ENCODE data around the gene FAM209A. TPM values are rescaled to one million over a fixed set of nuclear protein-coding genes. Genes with fewer than 3 reads are reported as not detected.

Gene FAM209A
- polyA plus RNA-seq, 2 of the 4 experiments (the other 2 are of a cell fraction) = 0.22 to 0.32 TPM

DNA sequence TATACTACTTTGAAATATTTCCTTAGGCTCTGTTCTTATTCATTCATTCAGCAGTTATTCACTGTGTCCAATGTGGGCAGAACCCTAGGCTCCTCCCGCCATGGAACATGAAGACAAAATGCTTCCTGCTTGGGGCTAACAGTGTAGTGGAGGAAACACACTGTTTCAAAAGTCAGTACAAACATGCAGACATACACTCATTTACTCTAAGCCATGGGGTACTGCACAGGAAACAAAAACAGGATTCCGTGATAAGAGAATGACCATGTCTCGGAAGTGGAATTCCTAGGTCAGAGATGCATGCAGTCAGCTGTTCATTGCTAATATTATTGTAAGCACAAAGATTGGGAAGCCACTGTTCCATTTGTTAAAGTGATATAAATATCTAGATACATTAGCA lies 18.4 kb upstream of the FAM209A start (continued):
- TF ChIP-seq ZC3H11A (IDR thresholded peaks at IDR 0.05) (no peak), NFE2L2 (conservative IDR thresholded peaks at IDR 0.05; ENCODE audit: low read length) (no peak), ZFP36 (IDR thresholded peaks at IDR 0.05; ENCODE audit: borderline replicate concordance, partially characterized antibody) (no peak)
- TF ChIP-seq, protein P1, sequence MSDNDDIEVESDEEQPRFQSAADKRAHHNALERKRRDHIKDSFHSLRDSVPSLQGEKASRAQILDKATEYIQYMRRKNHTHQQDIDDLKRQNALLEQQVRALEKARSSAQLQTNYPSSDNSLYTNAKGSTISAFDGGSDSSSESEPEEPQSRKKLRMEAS (IDR thresholded peaks at IDR 0.05) = no peak
- TF ChIP-seq, protein P2, sequence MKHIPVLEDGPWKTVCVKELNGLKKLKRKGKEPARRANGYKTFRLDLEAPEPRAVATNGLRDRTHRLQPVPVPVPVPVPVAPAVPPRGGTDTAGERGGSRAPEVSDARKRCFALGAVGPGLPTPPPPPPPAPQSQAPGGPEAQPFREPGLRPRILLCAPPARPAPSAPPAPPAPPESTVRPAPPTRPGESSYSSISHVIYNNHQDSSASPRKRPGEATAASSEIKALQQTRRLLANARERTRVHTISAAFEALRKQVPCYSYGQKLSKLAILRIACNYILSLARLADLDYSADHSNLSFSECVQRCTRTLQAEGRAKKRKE (CRISPR knock-in tag; IDR thresholded peaks at IDR 0.05; ENCODE audit: low read depth) = no peak

DNA sequence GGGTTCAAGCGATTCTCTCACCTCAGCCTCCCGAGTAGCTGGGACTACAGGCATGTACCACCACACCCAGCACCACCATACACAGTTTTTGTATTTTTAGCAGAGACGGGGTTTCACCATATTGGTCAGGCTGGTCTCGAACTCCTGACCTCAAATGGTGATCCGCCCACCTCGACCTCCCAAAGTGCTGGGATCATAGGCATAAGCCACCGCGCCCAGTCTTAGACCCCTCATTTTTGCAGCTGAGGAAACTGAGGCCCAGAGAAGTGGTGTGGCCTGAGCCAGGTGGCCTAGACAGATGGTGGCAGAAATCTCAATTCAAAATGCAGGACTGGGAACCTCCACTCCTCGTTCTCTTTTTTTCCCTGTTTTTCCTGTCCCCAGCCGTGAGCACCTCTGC lies 12.6 kb upstream of the FAM209A start:
- TF ChIP-seq EHMT2 (IDR thresholded peaks at IDR 0.05; ENCODE audit: low read depth) (no peak), KDM1A (IDR thresholded peaks at IDR 0.05; ENCODE audit: low read depth) (no peak), RFX5 (IDR thresholded peaks at IDR 0.05) (no peak), JUN (IDR thresholded peaks at IDR 0.05) (no peak), EHF (CRISPR knock-in tag; IDR thresholded peaks at IDR 0.05) (no peak), ZFP36 (IDR thresholded peaks at IDR 0.05; ENCODE audit: borderline replicate concordance, partially characterized antibody) (no peak), SMC3 (IDR thresholded peaks at IDR 0.05) (no peak), JUNB (IDR thresholded peaks at IDR 0.05) (no peak), CHD2 (IDR thresholded peaks at IDR 0.05; ENCODE audit: low read length, partially characterized antibody) (no peak), POLR2A (IDR thresholded peaks at IDR 0.05; ENCODE audit: low read length) (no peak), HOXB5 (CRISPR knock-in tag; IDR thresholded peaks at IDR 0.05) (no peak)
- TF ChIP-seq, protein P3, sequence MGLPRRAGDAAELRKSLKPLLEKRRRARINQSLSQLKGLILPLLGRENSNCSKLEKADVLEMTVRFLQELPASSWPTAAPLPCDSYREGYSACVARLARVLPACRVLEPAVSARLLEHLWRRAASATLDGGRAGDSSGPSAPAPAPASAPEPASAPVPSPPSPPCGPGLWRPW (IDR thresholded peaks at IDR 0.05) = no peak
- TF ChIP-seq, protein P1 (IDR thresholded peaks at IDR 0.05) = no peak
- TF ChIP-seq, protein P4, sequence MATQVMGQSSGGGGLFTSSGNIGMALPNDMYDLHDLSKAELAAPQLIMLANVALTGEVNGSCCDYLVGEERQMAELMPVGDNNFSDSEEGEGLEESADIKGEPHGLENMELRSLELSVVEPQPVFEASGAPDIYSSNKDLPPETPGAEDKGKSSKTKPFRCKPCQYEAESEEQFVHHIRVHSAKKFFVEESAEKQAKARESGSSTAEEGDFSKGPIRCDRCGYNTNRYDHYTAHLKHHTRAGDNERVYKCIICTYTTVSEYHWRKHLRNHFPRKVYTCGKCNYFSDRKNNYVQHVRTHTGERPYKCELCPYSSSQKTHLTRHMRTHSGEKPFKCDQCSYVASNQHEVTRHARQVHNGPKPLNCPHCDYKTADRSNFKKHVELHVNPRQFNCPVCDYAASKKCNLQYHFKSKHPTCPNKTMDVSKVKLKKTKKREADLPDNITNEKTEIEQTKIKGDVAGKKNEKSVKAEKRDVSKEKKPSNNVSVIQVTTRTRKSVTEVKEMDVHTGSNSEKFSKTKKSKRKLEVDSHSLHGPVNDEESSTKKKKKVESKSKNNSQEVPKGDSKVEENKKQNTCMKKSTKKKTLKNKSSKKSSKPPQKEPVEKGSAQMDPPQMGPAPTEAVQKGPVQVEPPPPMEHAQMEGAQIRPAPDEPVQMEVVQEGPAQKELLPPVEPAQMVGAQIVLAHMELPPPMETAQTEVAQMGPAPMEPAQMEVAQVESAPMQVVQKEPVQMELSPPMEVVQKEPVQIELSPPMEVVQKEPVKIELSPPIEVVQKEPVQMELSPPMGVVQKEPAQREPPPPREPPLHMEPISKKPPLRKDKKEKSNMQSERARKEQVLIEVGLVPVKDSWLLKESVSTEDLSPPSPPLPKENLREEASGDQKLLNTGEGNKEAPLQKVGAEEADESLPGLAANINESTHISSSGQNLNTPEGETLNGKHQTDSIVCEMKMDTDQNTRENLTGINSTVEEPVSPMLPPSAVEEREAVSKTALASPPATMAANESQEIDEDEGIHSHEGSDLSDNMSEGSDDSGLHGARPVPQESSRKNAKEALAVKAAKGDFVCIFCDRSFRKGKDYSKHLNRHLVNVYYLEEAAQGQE (IDR thresholded peaks at IDR 0.05) = no peak
- POLR2A ChIA-PET = no interaction called here
- Histone ChIP-seq H3K4me3 (no peak overlapping the region), H3K4me2 (no peak overlapping the region), H3K9me3 (no peaks in the 10 kb centered on the region), H3K4me1 (no peaks in the 10 kb centered on the region), H3K27ac (no peak overlapping the region)
- ATAC-seq (no peak), DNase-seq (ENCODE audit: low read depth in 1 of 2, low spot score in 1 of 2) (no peak), FAIRE-seq (no peak)
- CTCF ChIA-PET = interaction anchor here (1.0 kb wide), 1 partner anchor 83 kb away, joined by 3 read pairs; no protein-coding TSS in a partner anchor
- WGBS (ENCODE audit: missing lambda C conversion rate) = 95% methylated on average over 10 of the region's 10 CpGs

DNA sequence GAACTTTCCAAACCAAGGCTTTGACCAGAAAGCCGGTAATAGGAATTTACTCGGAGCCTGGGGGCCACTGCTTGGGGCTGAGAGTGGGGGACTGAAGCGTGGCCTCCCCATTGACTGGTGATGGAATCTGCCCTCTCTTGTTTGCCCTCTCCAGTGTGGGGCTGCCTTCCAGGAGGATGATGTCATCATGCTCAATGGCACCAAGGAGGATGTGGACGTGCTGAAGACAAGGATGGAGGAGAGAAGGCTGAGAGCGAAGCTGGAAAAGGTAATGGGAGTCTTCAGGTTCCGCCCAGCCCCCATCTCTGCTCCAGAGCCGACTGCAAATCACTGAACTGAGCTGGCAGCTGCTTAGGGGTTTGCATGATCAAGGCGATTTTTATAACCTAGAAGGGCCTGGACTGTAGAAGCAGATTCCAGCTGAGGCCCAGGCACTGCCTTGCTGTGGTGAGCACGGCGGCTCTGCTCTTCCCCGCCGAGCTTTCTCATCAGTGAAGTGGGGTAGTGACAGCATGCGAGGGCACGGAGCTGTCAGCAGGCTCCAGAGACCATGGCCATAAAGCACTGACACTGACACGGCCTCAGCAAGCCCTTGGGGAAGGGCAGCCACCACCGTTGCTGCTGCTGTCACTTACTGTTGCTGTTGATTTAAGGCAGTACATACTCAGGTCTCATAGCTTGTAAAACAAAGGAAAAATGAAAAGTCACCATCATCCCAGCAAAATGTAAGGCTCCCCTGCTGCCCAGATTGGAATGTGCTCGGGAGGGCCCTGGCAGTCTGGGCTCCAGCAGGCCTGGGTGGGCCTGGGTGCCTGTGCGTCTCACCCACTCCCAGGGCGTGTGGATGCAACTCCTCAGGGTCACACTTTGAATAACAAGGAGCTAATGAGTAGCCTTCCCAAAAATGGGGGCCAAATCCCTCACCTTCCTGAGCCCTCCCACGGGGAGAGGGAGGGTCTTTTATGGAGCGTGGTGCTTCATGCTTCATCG lies 11.1 kb upstream of the FAM209A start:
- FAIRE-seq = no peak
- no peak for DNase-seq (ENCODE audit: low read depth in 1 of 2, low spot score in 1 of 2)
- Histone ChIP-seq H3K27ac (no peak overlapping the region), H3K4me1 (no peaks in the 10 kb centered on the region), H3K4me3 (no peak overlapping the region), H3K4me2 (no peak overlapping the region), H3K9me3 (no peaks in the 10 kb centered on the region)
- ChIA-PET CTCF (interaction anchor here (1.6 to 1.8 kb wide), 2 partner anchors 15 to 37 kb away, joined by 3 read pairs; no protein-coding TSS in a partner anchor), POLR2A (no interaction called here)
- no peak for ATAC-seq
- no peak for TF ChIP-seq KDM5A (IDR thresholded peaks at IDR 0.05)
- TF ChIP-seq ZSCAN20 (CRISPR knock-in tag; IDR thresholded peaks at IDR 0.05) = no peak
- no peak for TF ChIP-seq HDAC2 (IDR thresholded peaks at IDR 0.05)
- TF ChIP-seq, protein P2 (CRISPR knock-in tag; IDR thresholded peaks at IDR 0.05; ENCODE audit: low read depth) = no peak
- TF ChIP-seq NPAS2 (CRISPR knock-in tag; IDR thresholded peaks at IDR 0.05; ENCODE audit: borderline replicate concordance) = no peak
- TF ChIP-seq TFCP2L1 (CRISPR knock-in tag; IDR thresholded peaks at IDR 0.05) = no peak
- no peak for TF ChIP-seq FOXS1 (CRISPR knock-in tag; IDR thresholded peaks at IDR 0.05)
- no peak for TF ChIP-seq HOXB5 (CRISPR knock-in tag; IDR thresholded peaks at IDR 0.05)
- WGBS (ENCODE audit: missing lambda C conversion rate) = 90% methylated on average over 21 of the region's 22 CpGs
